Measurements from ENCODE around the gene RECQL5.

- TF ChIP-seq CTCF (optimal IDR thresholded peaks at IDR 0.05 in 1 of 3, IDR thresholded peaks at IDR 0.05 in 1 of 3, conservative IDR thresholded peaks at IDR 0.05 in 1 of 3; ENCODE audit: extremely low read depth in 1 of 3, insufficient read depth in 2 of 3, low read length in 3 of 3) = no peak
- no peak for TF ChIP-seq EZH2 (IDR thresholded peaks at IDR 0.05; ENCODE audit: low read length)
These were observed 40.2 kb upstream of the RECQL5 start for GRCh38 chr17:75707079-75707571.
